ENCODE data around the gene DUSP12. TPM values are rescaled to one million over a fixed set of nuclear protein-coding genes. Genes with fewer than 3 reads are reported as not detected.

DUSP12 gene
- total and polyA plus RNA-seq, 7 experiments from 2014 or later = 16.1 to 75.2 (median 29.0) TPM

GRCh38 chr1:161779393-161779792 is 29.8 kb downstream of the DUSP12 start:
- no peak overlapping the region for H3K4me3 Mint-ChIP-seq
- intact Hi-C loops (cut with micrococcal nuclease) = no loop called here
- H3K9me3 ChIP-seq (ENCODE audit: control insufficient read depth in 2 of 3, low read length in 3 of 3) = no peaks in the 10 kb centered on the region
- peaks cover 0 to 28% (median 13%) of the 10 kb centered on the region in 5 donors for H3K36me3 Mint-ChIP-seq
- no peak overlapping the region for H3K27ac Mint-ChIP-seq
- DNase-seq (no peak), ATAC-seq (no peak)
- peaks cover 11 to 30% of the 10 kb centered on the region in 2 donors for H3K4me1 ChIP-seq (ENCODE audit: control insufficient read depth in 2 of 2, insufficient read depth in 2 of 2, low read length in 2 of 2)
- H3K27me3 ChIP-seq (ENCODE audit: control insufficient read depth in 2 of 2, insufficient read depth in 2 of 2, low read length in 2 of 2) = no peaks in the 10 kb centered on the region
- peaks cover 4 to 10% (median 7%) of the 10 kb centered on the region in 7 donors for H3K4me1 Mint-ChIP-seq
- H3K4me3 ChIP-seq (ENCODE audit: low read length) = no peak overlapping the region
- H3K27ac ChIP-seq (ENCODE audit: low read depth, low read length) = no peak overlapping the region
- CTCF ChIA-PET = no interaction called here
- no peaks in the 10 kb centered on the region for H3K27me3 Mint-ChIP-seq
- peaks cover 0 to 26% (median 4%) of the 10 kb centered on the region in 3 experiments for H3K36me3 ChIP-seq (ENCODE audit: control insufficient read depth in 2 of 3, insufficient read depth in 3 of 3, low read length in 3 of 3)
- no peaks in the 10 kb centered on the region for H3K9me3 Mint-ChIP-seq
- POLR2A ChIA-PET = no interaction called here

- DNase-seq = no peak
- Mint-ChIP-seq H3K27me3 (no peaks in the 10 kb centered on the region), H3K27ac (peak overlapping the region in 1 of 9 donors; percentile 41), H3K4me3 (no peak overlapping the region), H3K9me3 (no peaks in the 10 kb centered on the region), H3K36me3 (peaks cover 6 to 40% (median 25%) of the 10 kb centered on the region in 5 donors), H3K4me1 (peaks cover 4 to 12% (median 9%) of the 10 kb centered on the region in 7 donors)
- Histone ChIP-seq H3K27ac (ENCODE audit: low read depth, low read length) (no peak overlapping the region), H3K4me3 (ENCODE audit: low read length) (no peak overlapping the region), H3K9me3 (ENCODE audit: control insufficient read depth in 2 of 3, low read length in 3 of 3) (no peaks in the 10 kb centered on the region), H3K27me3 (ENCODE audit: control insufficient read depth in 2 of 2, insufficient read depth in 2 of 2, low read length in 2 of 2) (no peaks in the 10 kb centered on the region), H3K36me3 (ENCODE audit: control insufficient read depth in 2 of 3, insufficient read depth in 3 of 3, low read length in 3 of 3) (peaks cover 0 to 44% (median 10%) of the 10 kb centered on the region in 3 experiments), H3K4me1 (ENCODE audit: control insufficient read depth in 2 of 2, insufficient read depth in 2 of 2, low read length in 2 of 2) (peaks cover 4 to 13% of the 10 kb centered on the region in 2 donors)
- POLR2A ChIA-PET = no interaction called here
- ATAC-seq = no peak
- intact Hi-C loops (cut with micrococcal nuclease) = no loop called here
- CTCF ChIA-PET = interaction anchor here (1.0 kb wide), 1 partner anchor 12 kb away, joined by 3 read pairs; no protein-coding TSS in a partner anchor
These were observed 32.4 kb downstream of the DUSP12 start for GRCh38 chr1:161781995-161782394.

- ChIA-PET POLR2A (no interaction called here), CTCF (interaction anchor here (0.6 to 2.0 kb wide), 4 partner anchors 10 to 13 kb away, joined by 3 to 8 read pairs (median 3); no protein-coding TSS in a partner anchor)
- H3K27ac Mint-ChIP-seq = no peak overlapping the region
These were observed 33.3 kb downstream of the DUSP12 start for GRCh38 chr1:161782886-161783285.

GRCh38 chr1:161784968-161785367 is 35.4 kb downstream of the DUSP12 start:
- ChIA-PET CTCF (interaction anchor here (0.9 to 2.0 kb wide), 2 partner anchors 7 to 253 kb away, joined by 5 to 8 read pairs; no protein-coding TSS in a partner anchor), POLR2A (no interaction called here)
- DNase-seq (no peak), ATAC-seq (no peak)
- peaks cover 0 to 10% (median 6%) of the 10 kb centered on the region in 7 donors for H3K4me1 Mint-ChIP-seq
- H3K4me1 ChIP-seq (ENCODE audit: control insufficient read depth in 2 of 2, insufficient read depth in 2 of 2, low read length in 2 of 2) = no peaks in the 10 kb centered on the region
- H3K36me3 ChIP-seq (ENCODE audit: control insufficient read depth in 2 of 3, insufficient read depth in 3 of 3, low read length in 3 of 3) = peaks cover 0 to 50% (median 10%) of the 10 kb centered on the region in 3 experiments
- H3K27me3 Mint-ChIP-seq = no peaks in the 10 kb centered on the region
- no peak overlapping the region for H3K4me3 ChIP-seq (ENCODE audit: low read length)
- no peaks in the 10 kb centered on the region for H3K9me3 ChIP-seq (ENCODE audit: control insufficient read depth in 2 of 3, low read length in 3 of 3)
- peaks cover 10 to 39% (median 31%) of the 10 kb centered on the region in 5 donors for H3K36me3 Mint-ChIP-seq
- H3K4me3 Mint-ChIP-seq = no peak overlapping the region
- intact Hi-C loops (cut with micrococcal nuclease) = no loop called here
- peak overlapping the region in 3 of 9 donors; percentile 12 to 32 (median 13) for H3K27ac Mint-ChIP-seq
- H3K27ac ChIP-seq (ENCODE audit: low read depth, low read length) = no peak overlapping the region
- H3K27me3 ChIP-seq (ENCODE audit: control insufficient read depth in 2 of 2, insufficient read depth in 2 of 2, low read length in 2 of 2) = no peaks in the 10 kb centered on the region
- no peaks in the 10 kb centered on the region for H3K9me3 Mint-ChIP-seq

More at GRCh38 chr1:161782886-161783285, 33.3 kb downstream of the DUSP12 start:
- H3K4me3 ChIP-seq (ENCODE audit: low read length) = no peak overlapping the region
- H3K36me3 Mint-ChIP-seq = peaks cover 10 to 44% (median 31%) of the 10 kb centered on the region in 5 donors
- no peak for ATAC-seq
- no peaks in the 10 kb centered on the region for H3K9me3 Mint-ChIP-seq
- no peak overlapping the region for H3K27ac ChIP-seq (ENCODE audit: low read depth, low read length)
- DNase-seq = no peak
- no peaks in the 10 kb centered on the region for H3K27me3 Mint-ChIP-seq
- H3K4me1 Mint-ChIP-seq = peaks cover 4 to 12% (median 9%) of the 10 kb centered on the region in 7 donors
- intact Hi-C loops (cut with micrococcal nuclease) = no loop called here
- H3K27me3 ChIP-seq (ENCODE audit: control insufficient read depth in 2 of 2, insufficient read depth in 2 of 2, low read length in 2 of 2) = no peaks in the 10 kb centered on the region
- no peaks in the 10 kb centered on the region for H3K9me3 ChIP-seq (ENCODE audit: control insufficient read depth in 2 of 3, low read length in 3 of 3)
- H3K4me3 Mint-ChIP-seq = no peak overlapping the region
- H3K36me3 ChIP-seq (ENCODE audit: control insufficient read depth in 2 of 3, insufficient read depth in 3 of 3, low read length in 3 of 3) = peaks cover 0 to 50% (median 10%) of the 10 kb centered on the region in 3 experiments
- peaks cover 0 to 4% of the 10 kb centered on the region in 2 donors for H3K4me1 ChIP-seq (ENCODE audit: control insufficient read depth in 2 of 2, insufficient read depth in 2 of 2, low read length in 2 of 2)

GRCh38 chr1:161787355-161787754 is 37.8 kb downstream of the DUSP12 start:
- peaks cover 6 to 54% (median 7%) of the 10 kb centered on the region in 3 experiments for H3K36me3 ChIP-seq (ENCODE audit: control insufficient read depth in 2 of 3, insufficient read depth in 3 of 3, low read length in 3 of 3)
- peaks cover 15 to 47% (median 28%) of the 10 kb centered on the region in 5 donors for H3K36me3 Mint-ChIP-seq
- H3K9me3 Mint-ChIP-seq = no peaks in the 10 kb centered on the region

GRCh38 chr1:161790587-161791317 is 41.2 kb downstream of the DUSP12 start:
- H3K4me1 ChIP-seq (ENCODE audit: control insufficient read depth in 2 of 2, insufficient read depth in 2 of 2, low read length in 2 of 2) = no peaks in the 10 kb centered on the region
- CTCF ChIA-PET = interaction anchor here (4.1 kb wide), 1 partner anchor 245 kb away, joined by 136 read pairs; no protein-coding TSS in a partner anchor
- DNase-seq (no peak), ATAC-seq (no peak)
- Mint-ChIP-seq H3K4me1 (peaks cover 0 to 26% (median 9%) of the 10 kb centered on the region in 7 donors), H3K4me3 (no peak overlapping the region), H3K27me3 (no peaks in the 10 kb centered on the region), H3K27ac (peak overlapping the region in 2 of 9 donors; percentile 39 to 58), H3K36me3 (peaks cover 22 to 53% (median 31%) of the 10 kb centered on the region in 5 donors), H3K9me3 (no peaks in the 10 kb centered on the region)
- H3K27me3 ChIP-seq (ENCODE audit: control insufficient read depth in 2 of 2, insufficient read depth in 2 of 2, low read length in 2 of 2) = no peaks in the 10 kb centered on the region
- H3K9me3 ChIP-seq (ENCODE audit: control insufficient read depth in 2 of 3, low read length in 3 of 3) = no peaks in the 10 kb centered on the region
- POLR2A ChIA-PET = no interaction called here
- no peak overlapping the region for H3K4me3 ChIP-seq (ENCODE audit: low read length)
- intact Hi-C loops (cut with micrococcal nuclease) = loop anchor here (5.0 to 10.0 kb wide), 3 partner anchors 74 to 602 kb away; no protein-coding TSS in a partner anchor
- no peak overlapping the region for H3K27ac ChIP-seq (ENCODE audit: low read depth, low read length)
- peaks cover 14 to 60% (median 17%) of the 10 kb centered on the region in 3 experiments for H3K36me3 ChIP-seq (ENCODE audit: control insufficient read depth in 2 of 3, insufficient read depth in 3 of 3, low read length in 3 of 3)

More at GRCh38 chr1:161787355-161787754, 37.8 kb downstream of the DUSP12 start:
- intact Hi-C loops (cut with micrococcal nuclease) = loop anchor here in 1 of 2 donors (1.0 to 2.0 kb wide), 2 partner anchors 15 to 24 kb away; no protein-coding TSS in a partner anchor
- Mint-ChIP-seq H3K27ac (peak overlapping the region in 1 of 9 donors; percentile 63), H3K4me3 (no peak overlapping the region), H3K4me1 (peaks cover 0 to 18% (median 6%) of the 10 kb centered on the region in 7 donors), H3K27me3 (no peaks in the 10 kb centered on the region)
- POLR2A ChIA-PET = no interaction called here
- Histone ChIP-seq H3K27ac (ENCODE audit: low read depth, low read length) (no peak overlapping the region), H3K27me3 (ENCODE audit: control insufficient read depth in 2 of 2, insufficient read depth in 2 of 2, low read length in 2 of 2) (no peaks in the 10 kb centered on the region), H3K4me3 (ENCODE audit: low read length) (no peak overlapping the region), H3K9me3 (ENCODE audit: control insufficient read depth in 2 of 3, low read length in 3 of 3) (no peaks in the 10 kb centered on the region), H3K4me1 (ENCODE audit: control insufficient read depth in 2 of 2, insufficient read depth in 2 of 2, low read length in 2 of 2) (no peaks in the 10 kb centered on the region)
- ATAC-seq (no peak), DNase-seq (no peak)
- CTCF ChIA-PET = no interaction called here

Measured in naive thymus-derived CD4-positive, alpha-beta T cell (primary cell).